Keratinocyte (primary cell): ENCODE measurements around the gene AKAP13. TPM values are rescaled to one million over a fixed set of nuclear protein-coding genes. Genes with fewer than 3 reads are reported as not detected.

Experiments used
- DNase-seq: peaks from one replicate; pipeline ENCODE4 v3.0.0-alpha.2; 2011; ENCODE audit warnings: low read depth, missing footprints, low spot score
- FAIRE-seq: peaks from 2 replicates; lab custom pipeline; 2011; peaks lifted over from hg19 to GRCh38; lab: Jason Lieb, UNC
- H2AFZ ChIP-seq: 2 replicates; pipeline ENCODE4 v1.6.0; 2012; ENCODE audit warnings: low read length, control low read depth, inconsistent platforms; ENCODE audit not compliant: control insufficient read depth
- H3K27ac ChIP-seq: 2 replicates; pipeline ENCODE4 v1.5.1; 2011; ENCODE audit warnings: low read length; ENCODE audit not compliant: control insufficient read depth, insufficient read depth
- H3K27me3 ChIP-seq: 3 replicates; pipeline ENCODE4 v1.6.0; 2011; ENCODE audit warnings: low read length; ENCODE audit not compliant: control insufficient read depth, insufficient read depth; ENCODE audit errors: extremely low read depth
- H3K36me3 ChIP-seq, 2 experiments: 2 replicates in 1 of 2; 3 replicates in 1 of 2; pipeline ENCODE4 v1.5.1; 2011; ENCODE audit warnings: low read length in 2 of 2, mild to moderate bottlenecking in 1 of 2; ENCODE audit not compliant: control insufficient read depth in 2 of 2, insufficient read depth in 2 of 2; ENCODE audit errors: extremely low read depth in 1 of 2
- H3K4me1 ChIP-seq: 3 replicates; pipeline ENCODE4 v1.5.1; 2011; ENCODE audit warnings: low read length; ENCODE audit not compliant: control insufficient read depth, insufficient read depth; ENCODE audit errors: extremely low read depth
- H3K4me2 ChIP-seq: 3 replicates; pipeline ENCODE4 v1.6.0; 2011; ENCODE audit warnings: low read depth, low read length; ENCODE audit not compliant: control insufficient read depth, insufficient read depth; ENCODE audit errors: extremely low read depth
- H3K4me3 ChIP-seq, 3 experiments: fragments of 200-600 bp in 1 of 3; sonication (generic) in 1 of 3; 2 replicates in 2 of 3; 3 replicates in 1 of 3; pipeline ENCODE4 v1.5.1; 2011 to 2016; ENCODE audit warnings: low read length in 3 of 3, mild to moderate bottlenecking in 3 of 3, control low read depth in 2 of 3, inconsistent platforms in 1 of 3, low read depth in 1 of 3, mixed read lengths in 1 of 3, mixed run types in 1 of 3, moderate library complexity in 1 of 3; ENCODE audit not compliant: control insufficient read depth in 2 of 3, insufficient read depth in 2 of 3; ENCODE audit errors: extremely low read depth in 1 of 3
- H3K79me2 ChIP-seq: 2 replicates; pipeline ENCODE4 v1.6.0; 2012; ENCODE audit warnings: low read length; ENCODE audit not compliant: control insufficient read depth, insufficient read depth
- H3K9ac ChIP-seq: 3 replicates; pipeline ENCODE4 v1.6.0; 2011; ENCODE audit warnings: low read length; ENCODE audit not compliant: control insufficient read depth, insufficient read depth; ENCODE audit errors: extremely low read depth
- H3K9me1 ChIP-seq: 3 replicates; pipeline ENCODE4 v1.6.0; 2011; ENCODE audit warnings: low read length; ENCODE audit not compliant: control insufficient read depth, insufficient read depth; ENCODE audit errors: extremely low read depth
- H3K9me3 ChIP-seq: 2 replicates; pipeline ENCODE4 v1.5.1; 2012; ENCODE audit warnings: low read depth, low read length; ENCODE audit not compliant: control insufficient read depth
- H4K20me1 ChIP-seq: 3 replicates; pipeline ENCODE4 v1.6.0; 2011; ENCODE audit warnings: low read length; ENCODE audit not compliant: control insufficient read depth, insufficient read depth; ENCODE audit errors: extremely low read depth
- CTCF ChIP-seq, 3 experiments: IDR thresholded peaks in 1 of 3; conservative IDR thresholded peaks in 1 of 3; optimal IDR thresholded peaks in 1 of 3; 2 replicates in 2 of 3; 3 replicates in 1 of 3; pipeline versions ENCODE3 to v1.5.1; 2011; ENCODE audit warnings: low read length in 3 of 3, mild to moderate bottlenecking in 3 of 3, moderate library complexity in 2 of 3, control low read depth in 1 of 3, inconsistent platforms in 1 of 3; ENCODE audit not compliant: insufficient read depth in 2 of 3; ENCODE audit errors: extremely low read depth in 1 of 3
- EZH2 ChIP-seq: IDR thresholded peaks from one replicate; pipeline ENCODE4 v1.6.1; 2012; ENCODE audit warnings: inconsistent platforms, mild to moderate bottlenecking, low read length, moderate library complexity
- dilution Hi-C: fragments of 300-500 bp; cut with MboI; formaldehyde crosslinking; loops from one replicate; pipeline ENCODE4 v1.7.0; 2020; ENCODE audit warnings: low sequenced_read_pairs; ENCODE audit not compliant: extremely low pct_ligation_motif_present
- polyA plus RNA-seq, 5 experiments: library from polyadenylated mRNA; depleted of rRNA in 3 of 5; stranded (reverse) in 3 of 5; stranded (forward) in 1 of 5; unstranded in 1 of 5; fragments of >200 nt; gene quantifications; 1 replicate in 1 of 5; 2 replicates in 3 of 5; 3 replicates in 1 of 5; pipeline versions ENCODE4 v1.2.1 to v1.2.3, GENCODE V29; 2011 to 2012; ENCODE audit warnings: missing spikeins in 2 of 5, low read depth in 1 of 5, low replicate concordance in 1 of 5

The AKAP13 gene
- polyA plus RNA-seq, 1 donor (not counting 4 experiments of a cell fraction or from before 2014, with no cell fraction given), result 16.7 TPM

DNA sequence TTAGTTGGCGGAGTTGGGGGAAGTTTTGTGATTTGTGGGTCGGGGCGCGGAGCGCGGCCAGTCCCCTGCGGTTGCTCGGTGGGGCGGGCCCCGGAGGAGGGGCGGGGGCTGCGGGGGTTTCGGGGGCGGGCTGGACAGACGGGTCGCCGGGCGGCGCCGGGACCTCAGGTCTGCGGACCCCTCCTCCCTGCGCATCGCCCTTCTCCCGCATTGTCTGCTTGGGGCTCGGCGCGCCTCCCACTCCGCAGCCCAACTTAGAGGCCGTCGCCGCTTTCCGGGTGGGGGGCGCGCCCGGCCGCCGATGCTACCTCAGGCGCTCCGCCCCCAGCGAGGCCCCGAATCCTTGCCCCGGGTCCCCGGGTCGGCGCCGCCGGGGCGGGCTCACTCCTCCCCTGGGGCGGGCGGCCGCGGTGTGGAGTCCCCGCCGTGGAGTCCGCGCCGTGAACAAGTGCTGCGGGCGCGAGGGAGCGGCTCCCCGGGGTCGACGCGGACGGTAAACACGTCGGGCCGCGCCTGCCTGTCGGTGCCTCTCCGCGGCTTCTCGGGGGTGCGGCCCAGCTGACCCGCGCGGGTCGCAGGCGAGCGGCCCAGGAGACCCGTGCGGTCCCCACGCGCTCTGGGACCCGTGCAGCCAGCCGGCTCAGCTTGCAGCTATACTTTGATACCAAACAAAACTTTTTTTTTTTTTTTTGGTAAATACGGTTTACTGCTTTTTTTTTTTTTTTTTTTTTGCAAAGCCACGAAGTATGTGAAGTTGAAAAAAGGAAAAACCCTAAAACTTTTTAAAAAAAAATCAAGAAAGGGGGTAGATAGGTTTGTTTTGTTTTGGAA, 624 bp downstream of the AKAP13 start:
- Histone ChIP-seq H3K9ac (peak overlapping the region; percentile 74), H3K79me2 (peaks cover 49% of the 10 kb centered on the region), H4K20me1 (no peaks in the 10 kb centered on the region), H3K9me1 (no peaks in the 10 kb centered on the region), H3K27ac (peak overlapping the region; percentile 66), H3K36me3 (no peaks in the 10 kb centered on the region), H3K27me3 (no peaks in the 10 kb centered on the region), H3K4me3 (peak overlapping the region; percentile 68 to 80 (median 76)), H2AFZ (no peak overlapping the region), H3K9me3 (no peaks in the 10 kb centered on the region), H3K4me1 (peaks cover 23% of the 10 kb centered on the region), H3K4me2 (peak overlapping the region; percentile 89)
- no peak for FAIRE-seq
- TF ChIP-seq EZH2, result no peak
- no peak for TF ChIP-seq CTCF (optimal IDR thresholded peaks at IDR 0.05 in 1 of 3, IDR thresholded peaks at IDR 0.05 in 1 of 3, conservative IDR thresholded peaks at IDR 0.05 in 1 of 3; ENCODE audit: extremely low read depth in 1 of 3, insufficient read depth in 2 of 3, low read length in 3 of 3)
- dilution Hi-C loops, result no loop called here
- DNase-seq, result no peak

DNA sequence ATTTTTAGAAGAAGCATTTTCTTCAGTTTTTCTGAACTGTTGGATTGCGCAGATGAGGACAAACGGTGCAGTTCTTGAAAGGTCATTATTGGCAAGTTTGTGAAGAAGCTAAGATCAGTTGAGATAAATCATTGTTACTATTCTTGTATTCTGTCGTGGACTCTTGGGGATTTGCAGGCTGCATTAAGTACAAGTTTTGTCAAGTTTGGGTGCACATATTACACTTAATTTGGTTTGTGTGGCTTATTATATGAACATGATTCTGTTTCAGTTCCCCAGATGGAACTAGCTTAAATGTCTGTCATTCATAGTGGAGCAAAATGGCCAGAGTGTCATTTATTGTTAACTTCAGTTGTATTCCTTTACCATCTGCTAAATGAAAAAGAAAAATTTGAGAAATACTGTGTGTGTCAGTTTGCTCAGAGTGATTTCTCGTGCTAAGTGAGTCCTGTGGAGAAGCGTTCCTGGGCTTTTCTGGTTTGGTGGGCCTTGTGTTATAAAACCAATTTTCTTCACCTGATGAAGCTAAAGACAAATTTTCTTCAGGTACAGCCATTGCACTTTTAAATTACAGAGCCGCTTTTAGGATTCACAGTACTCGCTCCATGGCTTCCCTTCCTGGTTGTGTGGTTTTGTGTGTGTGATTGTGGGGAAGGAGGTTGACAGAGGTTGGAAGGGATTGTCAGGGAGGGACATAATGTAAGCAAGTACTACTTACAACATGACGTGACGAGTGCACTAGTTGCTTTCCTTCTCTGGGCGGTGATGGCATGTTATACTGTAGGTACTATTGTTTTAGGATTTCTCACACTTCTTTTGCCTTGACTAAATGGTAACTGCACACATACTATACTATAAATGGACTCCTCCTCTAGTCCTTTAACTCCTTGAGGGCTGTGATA, 1.7 kb downstream of the AKAP13 start:
- peak overlapping the region; percentile 68 to 80 (median 76) for H3K4me3 ChIP-seq
- H3K9ac ChIP-seq, result peak overlapping the region; percentile 74
- no peak overlapping the region for H2AFZ ChIP-seq
- peaks cover 23% of the 10 kb centered on the region for H3K4me1 ChIP-seq
- H4K20me1 ChIP-seq, result no peaks in the 10 kb centered on the region
- peak overlapping the region; percentile 89 for H3K4me2 ChIP-seq
- H3K9me1 ChIP-seq, result no peaks in the 10 kb centered on the region
- TF ChIP-seq CTCF (optimal IDR thresholded peaks at IDR 0.05 in 1 of 3, IDR thresholded peaks at IDR 0.05 in 1 of 3, conservative IDR thresholded peaks at IDR 0.05 in 1 of 3; ENCODE audit: extremely low read depth in 1 of 3, insufficient read depth in 2 of 3, low read length in 3 of 3), result no peak
- TF ChIP-seq EZH2, result no peak
- no peaks in the 10 kb centered on the region for H3K36me3 ChIP-seq
- DNase-seq, result no peak
- FAIRE-seq, result no peak
- dilution Hi-C loops, result no loop called here
- no peaks in the 10 kb centered on the region for H3K27me3 ChIP-seq
- no peaks in the 10 kb centered on the region for H3K9me3 ChIP-seq
- peaks cover 59% of the 10 kb centered on the region for H3K79me2 ChIP-seq
- H3K27ac ChIP-seq, result peak overlapping the region; percentile 55
